Activated CD4-positive, CD25-positive, alpha-beta regulatory T cell treated with anti-CD3 and anti-CD28 coated beads, Interleukin-2, amount 50 U/mL, for 72 hours (primary cell): ENCODE data around the gene HSD17B12.

Experiments
- DNase-seq: peaks from one replicate; pipeline ENCODE4 v3.0.0; 2021

Gene HSD17B12

DNA sequence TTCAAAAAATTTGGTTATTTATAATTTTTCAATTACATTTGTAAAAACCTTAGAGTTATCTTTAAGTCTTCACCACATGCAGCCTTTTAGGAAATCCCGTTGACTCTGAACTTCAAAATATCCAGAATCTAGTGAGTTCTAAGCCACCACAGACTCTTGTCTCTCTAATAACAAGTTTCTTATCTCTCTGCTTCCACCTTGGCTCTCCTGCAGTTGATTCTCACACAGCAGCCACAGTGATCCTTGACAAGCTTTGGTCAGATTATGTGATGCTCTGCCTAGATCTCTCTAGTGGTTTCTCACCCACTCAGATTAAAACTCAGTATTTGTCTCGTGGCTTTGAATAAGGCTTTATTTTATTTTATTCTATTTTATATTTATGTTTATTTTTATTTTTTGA, 8.6 kb downstream of the HSD17B12 start:
- DNase-seq: no peak

DNA sequence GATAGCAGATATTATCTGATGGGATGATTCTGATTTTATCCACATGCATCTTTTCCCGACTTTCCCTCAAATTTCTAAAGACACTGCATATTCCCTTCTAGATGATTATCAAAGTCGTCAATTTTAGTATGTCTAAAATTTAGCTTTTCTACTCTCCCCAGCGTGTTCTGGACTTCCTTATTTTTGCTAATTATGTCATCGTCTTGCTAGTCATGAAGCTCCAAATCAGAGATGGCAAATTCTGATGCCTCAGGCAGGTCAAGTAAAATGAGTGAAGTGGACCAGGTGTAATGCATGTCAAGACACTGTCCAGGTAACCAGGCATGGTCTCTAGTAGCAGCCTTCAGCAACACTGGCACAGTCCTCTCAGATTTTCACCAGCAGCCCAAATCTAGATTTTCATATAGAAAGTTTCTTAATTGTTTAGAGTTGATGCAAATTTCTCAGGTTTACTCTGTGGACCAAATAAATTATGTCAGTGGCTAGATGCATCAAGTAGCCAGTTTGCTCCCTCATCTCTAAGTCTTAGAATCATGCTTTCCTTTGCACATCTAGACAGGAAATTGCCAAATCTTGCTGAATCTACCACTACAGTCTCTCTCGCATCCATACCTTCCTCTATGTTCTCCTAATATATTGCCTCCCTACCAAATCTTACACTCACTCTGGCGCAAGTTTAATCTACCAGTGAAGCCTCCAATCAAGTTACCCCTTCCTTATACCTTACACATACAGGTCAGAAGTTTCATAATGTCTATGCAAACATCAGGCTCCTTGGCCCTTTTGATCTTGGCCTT, 10.6 kb downstream of the HSD17B12 start:
- no peak for DNase-seq

DNA sequence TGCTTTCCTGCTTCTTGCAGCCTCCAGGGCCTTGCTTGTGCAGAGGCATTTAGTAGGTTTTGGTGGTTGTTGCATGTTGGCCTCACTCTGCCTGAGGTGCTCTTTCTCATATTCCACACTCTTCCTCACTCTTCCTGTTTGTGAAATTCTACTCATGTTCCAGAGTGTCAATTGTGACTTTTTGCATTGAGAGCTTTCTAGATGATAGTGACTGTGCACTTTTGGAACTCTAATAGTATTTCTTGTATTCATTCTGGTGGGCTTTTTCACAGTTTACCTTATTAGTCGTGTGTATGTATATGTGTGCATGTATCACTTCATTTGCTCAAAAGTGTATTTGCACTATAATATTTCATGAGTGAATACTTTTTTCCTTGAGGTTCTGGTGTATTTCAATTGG, 11.3 kb downstream of the HSD17B12 start:
- DNase-seq: no peak

DNA sequence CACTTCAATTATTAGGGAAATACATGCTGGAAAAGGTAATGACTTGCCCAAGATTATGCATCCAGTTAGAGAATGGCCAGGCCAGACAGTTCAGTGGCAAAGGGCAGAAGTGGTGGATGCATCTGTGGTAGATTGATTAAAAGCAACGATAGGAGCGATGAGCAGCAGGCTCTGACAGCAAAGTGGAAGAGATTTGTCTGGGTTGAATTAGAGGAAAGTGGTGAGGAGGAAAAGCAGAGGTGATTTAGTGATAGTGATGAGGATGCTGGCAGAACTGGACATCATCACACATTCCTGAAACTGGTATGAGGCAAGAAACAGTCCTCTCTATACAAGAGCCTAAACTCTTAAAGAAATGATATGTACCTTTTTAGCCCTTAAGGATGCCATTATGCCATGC, 12.5 kb downstream of the HSD17B12 start:
- DNase-seq: no peak

DNA sequence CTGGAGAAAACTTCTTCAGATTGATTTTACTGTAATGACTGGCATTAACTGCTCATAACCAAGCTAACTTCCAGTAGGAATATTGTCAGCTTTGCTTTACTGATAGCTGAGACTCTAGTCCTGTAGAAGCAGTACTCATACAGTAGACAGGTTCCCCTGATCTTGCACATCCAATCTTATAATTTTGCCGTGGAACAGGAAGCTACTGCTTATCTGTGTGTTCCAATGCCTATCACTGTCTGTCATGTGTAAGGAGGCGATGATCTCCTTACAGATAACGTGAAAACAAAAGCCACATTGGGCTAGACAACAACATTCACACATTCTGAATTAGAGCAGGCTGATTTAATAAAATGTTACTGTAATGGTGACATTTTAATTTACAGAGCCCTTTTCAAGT, 13.2 kb downstream of the HSD17B12 start:
- DNase-seq: no peak

DNA sequence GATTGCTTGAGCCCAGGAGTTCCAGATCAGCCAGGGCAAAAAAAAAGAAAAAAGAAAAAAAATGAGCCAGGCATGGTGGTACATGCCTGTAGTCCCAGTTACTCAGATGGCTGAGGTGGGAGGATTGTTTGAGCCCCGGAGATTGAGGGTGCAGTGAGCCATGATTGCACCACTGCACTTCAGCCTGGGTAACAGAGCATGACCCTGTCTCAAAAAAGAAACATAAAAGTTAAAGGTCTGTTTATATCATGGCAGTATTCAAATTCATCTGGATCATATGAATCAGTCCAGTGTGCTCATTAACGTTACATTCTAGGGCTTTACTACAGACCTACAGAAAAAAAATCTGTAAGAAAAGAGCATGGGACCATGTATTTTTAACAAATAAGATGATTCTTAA, 13.9 kb downstream of the HSD17B12 start:
- DNase-seq: no peak

DNA sequence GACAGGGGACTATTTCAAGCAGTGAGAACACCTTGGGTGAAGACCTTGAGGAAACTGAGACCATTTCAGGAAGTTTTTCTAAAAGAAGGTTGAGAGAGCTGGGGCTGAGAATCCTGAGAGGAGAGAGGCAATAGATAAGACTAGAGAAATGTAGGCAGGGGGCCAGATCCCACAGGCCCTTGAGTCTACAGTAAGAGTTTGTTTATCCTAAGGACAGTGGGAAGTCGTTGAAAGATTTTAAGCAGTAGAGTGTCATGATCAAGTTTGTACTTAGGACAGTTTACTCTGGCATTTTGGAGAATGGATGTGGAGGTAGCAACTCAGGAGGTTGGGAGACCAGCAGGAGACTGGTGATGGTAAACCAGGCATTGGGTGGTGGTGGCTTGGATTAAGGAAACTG, 17.1 kb downstream of the HSD17B12 start:
- DNase-seq: no peak

DNA sequence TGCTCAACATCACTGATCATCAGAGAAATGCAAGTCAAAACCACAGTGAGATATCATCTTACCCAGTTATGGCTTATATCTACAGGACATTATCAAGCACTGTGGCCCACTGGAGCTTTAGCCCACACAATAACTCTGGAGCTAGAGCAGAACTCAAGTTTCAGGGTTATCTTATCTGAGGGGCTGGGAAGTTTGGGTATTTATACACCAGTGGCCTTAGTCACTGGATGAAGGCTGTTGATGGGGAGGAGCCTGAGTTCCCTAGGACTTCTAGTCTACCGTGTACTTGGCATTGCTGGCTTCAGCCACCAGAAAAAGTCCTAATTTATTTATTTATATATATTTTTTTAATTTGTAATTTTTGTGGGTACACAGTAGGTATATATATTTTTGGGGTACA, 19.3 kb downstream of the HSD17B12 start:
- no peak for DNase-seq

DNA sequence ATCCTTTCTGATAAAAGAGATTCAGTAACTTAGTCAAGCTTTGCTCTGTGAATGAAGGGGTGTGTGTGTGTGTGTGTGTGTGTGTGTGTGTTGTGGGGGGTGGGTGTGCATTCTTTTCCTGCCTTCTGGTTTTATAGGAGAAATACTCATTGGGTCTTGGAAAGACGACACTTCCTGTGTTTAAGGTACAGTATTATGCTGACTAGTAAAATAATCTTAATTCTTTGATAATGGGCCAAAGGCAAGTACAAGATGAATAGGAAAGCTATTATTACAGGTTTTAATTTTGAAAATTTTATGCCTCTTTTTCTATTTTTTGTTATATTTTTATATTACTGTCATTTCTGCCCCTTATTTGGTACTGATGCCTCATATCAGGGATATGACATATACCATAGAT, 26.1 kb downstream of the HSD17B12 start:
- no peak for DNase-seq

DNA sequence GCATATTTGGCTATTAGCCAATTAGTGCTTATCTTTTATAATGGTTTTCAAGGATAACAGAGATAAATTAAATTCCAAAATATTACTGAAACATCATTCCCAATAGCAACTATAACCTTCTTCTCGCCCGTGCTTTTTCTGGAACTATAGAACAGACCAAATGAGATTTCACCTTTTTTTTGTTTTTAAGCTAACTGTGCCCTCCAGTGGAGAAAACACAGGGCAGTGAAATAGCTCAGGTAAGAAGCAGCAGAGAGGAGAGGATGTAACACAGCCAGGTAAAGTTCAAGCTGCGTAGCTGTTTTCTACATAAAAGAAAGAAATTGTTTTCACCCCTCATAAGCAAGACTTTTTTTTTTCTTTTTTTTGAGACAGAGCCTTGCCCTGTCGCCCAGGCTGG, 28.2 kb downstream of the HSD17B12 start:
- DNase-seq: no peak

DNA sequence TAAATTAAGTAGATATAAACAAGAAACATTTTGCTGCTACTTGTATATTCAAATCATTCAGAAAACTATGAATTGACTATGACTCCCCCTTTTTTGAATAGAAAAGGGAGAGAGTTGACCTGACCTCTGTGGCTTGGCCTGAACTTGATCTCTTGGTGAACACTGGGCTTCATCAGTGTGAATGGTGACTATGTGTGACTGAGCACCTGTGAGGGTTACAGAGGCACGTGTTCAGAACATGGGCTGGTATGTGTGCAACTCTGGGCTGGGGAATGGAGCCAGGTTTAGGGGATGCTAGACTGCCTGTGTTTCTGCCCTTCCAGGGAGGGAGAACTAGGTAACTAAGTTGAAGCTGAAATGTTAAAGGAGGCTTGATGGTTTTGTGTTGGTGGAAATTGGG, 29.2 kb downstream of the HSD17B12 start:
- no peak for DNase-seq

DNA sequence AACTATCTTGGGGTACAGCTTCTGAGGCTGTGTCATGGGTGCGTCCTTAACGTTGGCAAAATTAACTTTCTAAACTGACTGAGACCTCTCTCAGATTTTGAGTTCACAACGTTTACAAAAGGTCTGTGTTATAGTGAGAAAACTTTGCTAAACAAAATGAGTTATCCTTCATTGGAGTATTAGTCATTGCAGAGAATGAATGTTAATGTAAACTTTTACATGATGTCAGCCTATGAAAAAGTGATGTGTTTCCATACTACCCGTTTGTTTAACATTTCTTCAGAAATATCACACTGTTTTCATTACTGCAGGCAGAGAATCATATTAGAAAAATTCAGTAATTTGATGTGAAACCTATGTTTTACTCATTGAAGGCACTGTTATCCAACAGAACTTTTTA, 32.1 kb downstream of the HSD17B12 start:
- no peak for DNase-seq

DNA sequence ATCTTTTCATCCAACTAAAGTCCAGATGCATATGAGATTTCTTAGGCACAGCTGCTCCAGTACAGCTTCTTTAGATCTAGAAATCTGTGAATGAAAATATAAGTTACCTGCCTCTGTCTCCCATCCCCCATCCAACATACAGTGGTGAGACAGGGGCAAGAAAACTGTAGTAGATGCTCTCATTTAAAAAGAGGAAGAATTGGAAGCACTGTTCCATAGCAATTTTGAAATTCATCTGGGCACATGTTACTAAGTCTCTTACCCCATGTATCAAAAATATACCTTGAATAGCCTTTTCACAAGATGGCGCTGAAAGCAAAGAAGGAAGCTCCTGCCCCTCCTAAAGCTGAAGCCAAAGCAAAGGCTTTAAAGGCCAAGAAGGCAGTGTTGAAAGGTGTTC, 37.8 kb downstream of the HSD17B12 start:
- no peak for DNase-seq

DNA sequence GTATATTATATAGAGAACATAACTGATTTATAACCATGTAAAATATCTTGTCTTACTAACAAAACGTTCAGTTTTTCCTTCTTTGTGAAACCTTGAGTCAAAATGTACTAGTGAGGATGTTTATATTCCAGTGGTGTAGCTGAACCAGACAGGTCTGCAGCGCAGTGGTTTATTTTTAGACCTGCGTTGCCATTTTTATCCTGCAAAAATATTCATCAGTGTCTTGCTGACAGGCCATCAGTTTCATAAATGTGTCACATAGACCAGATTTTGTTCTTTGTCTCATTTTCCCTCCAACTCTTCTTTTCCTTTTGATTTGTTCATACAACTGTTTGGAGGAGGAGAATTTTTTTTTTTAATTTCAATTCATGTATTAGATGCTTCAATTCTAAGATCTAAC, 43.1 kb downstream of the HSD17B12 start:
- DNase-seq: no peak

DNA sequence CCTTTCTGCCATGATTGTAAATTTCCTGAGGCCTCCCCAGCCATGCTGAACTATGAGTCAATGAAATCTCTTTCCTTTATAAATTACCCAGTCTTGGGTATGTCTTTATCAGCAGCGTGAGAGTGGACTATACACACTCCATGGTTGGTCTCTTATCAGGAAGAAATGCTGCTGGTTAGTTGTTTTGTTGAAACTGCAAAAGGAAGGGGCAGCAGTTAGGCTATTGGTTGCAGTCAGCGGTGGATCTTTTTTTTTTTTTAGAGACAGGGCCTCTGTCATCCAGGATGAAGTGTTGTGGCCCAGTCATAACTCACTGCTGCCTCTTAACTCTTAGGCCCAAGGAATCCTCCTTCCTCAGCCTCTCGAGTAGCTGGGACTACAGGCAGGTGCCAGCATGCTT, 51.7 kb downstream of the HSD17B12 start:
- DNase-seq: no peak

DNA sequence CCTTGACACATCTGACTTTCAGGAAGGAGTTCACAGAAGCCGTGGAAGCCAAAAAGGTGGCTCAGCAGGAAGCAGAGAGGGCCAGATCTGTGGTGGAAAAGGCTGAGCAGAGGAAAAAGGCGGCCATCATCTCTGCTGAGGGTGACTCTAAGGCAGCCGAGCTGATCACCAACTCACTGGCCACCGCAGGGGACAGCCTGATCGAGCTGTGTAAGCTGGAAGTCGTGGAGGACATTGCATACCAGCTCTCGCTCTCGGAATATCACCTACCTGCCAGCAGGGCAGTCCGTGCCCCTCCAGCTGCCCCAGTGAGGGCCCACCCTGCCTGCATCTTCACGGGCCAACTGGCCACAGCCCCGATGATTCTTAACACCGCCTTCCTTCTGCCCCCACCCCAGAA, 53.7 kb downstream of the HSD17B12 start:
- no peak for DNase-seq

DNA sequence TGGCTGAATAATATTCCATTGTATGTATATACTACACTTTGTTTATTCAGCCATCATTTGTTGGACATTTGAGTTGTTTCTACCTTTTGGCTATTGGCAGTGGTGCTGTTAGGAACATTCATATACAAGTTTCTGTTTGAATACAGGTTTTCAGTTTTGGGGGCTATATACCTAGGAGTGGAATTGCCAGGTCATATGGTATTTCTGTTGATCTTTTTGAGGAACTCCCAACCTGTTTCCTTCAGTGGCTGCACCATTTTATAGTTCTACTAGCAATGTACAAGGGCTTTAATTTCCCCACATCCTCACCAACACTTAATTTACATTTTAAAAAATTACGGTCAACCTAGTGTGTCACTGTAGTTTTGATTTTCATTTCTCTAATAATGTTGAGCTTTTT, 54.6 kb downstream of the HSD17B12 start:
- no peak for DNase-seq

DNA sequence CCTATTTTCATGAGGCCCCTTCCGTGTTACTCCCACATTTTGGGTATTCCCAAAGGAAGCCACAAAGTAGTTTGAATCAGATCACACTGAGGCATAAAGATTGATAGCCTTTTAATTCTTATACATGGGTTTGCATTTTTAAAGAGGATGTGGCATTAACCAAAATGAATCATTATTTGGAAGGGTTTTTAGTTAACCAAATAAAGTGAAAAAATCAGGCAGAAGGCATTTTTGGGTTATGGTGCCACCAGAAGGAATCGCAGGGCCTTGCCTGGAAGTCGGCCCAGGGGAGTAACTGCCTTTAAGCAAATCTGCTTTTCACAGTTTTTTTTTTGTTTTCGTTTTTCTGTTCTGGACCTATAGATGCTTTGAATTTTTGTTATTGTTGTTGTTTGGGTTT, 55.4 kb downstream of the HSD17B12 start:
- DNase-seq: no peak

DNA sequence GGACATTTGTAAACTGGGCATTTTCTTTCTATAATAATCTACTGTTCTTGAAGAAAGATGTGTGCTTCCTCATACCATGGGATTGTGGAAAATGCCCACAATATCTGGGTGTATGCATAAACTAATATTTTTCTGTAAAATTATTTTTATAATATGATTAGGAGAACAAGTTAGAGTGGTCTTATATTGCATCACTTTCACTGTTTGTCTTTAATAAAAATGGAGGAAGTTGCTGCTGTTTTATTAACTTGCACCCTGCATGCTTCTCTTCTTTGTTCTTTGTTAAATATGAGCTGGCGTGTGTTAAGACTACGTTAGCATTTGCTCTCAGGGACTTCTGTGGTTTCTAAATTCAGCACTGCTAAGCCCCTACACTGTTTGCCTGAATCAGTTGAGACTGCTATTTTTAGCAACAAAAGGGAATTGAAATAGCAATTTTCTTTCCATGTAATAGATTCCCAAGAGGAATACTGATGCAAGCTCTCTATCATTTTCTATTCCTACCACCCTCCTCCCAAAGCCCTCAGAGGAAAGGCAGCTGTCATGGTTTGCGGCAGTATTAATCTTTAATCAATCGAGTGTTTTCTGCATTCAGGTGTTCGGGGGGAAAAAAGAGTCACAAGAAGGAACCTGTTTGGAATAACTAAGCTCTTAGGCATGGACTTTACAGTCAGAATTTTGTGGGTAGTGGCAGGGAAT, 56.1 kb downstream of the HSD17B12 start:
- no peak for DNase-seq

DNA sequence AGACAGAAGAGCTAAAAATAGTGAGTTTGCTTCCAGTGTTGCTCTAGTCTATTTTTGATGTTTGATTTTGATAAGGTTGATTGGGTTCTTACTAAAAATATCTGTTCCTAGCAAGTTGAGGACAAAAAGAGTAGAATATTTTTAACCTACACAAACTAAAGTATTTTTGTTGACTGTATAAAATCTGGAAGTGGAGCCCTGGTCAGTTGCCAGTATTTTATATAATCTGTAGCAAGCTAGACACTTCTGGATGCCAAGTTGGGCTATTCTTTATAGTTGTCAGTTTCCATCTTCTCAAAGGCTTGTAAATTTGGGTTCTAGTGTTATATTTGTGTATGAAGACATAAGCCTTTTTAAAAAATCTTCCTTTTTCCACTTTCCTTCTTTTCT, 56.7 kb downstream of the HSD17B12 start:
- no peak for DNase-seq

DNA sequence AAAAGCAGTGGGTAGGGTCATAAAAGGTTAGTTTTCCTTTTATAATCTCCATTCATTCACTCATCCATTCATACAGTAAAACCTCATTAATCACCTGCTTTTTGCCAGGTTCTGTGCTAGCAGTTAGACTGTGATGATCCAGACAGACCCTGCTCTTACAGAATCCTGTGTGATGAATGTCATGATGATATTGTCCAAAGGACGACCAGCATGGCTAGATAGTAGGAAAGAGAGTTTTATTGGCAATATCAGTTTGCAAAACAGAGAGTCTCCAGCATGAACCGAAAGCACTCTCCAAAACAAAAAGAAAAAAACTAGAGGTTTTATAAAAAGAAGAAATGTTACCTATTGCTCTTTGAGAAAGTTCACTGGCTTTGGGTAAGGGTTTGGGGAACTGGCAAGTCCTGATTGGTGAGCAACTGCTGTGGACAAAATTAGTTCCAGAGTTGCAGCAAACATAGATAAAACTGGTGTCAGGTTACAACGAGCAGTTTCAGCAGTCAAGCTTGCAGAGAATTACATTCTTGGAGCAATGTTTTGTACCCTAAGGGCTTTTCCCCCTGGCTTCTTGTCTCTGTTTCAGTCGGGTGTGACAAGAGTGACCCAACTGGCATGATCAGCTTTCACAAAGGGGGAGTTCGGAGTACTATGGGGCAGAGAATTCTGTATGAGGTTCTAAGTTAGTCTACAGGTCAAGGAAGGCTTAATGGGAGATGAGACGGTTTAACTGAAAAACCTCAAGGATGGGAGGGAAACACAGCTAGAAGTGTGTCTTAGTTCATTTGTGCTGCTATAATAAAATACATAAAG, 58.3 kb downstream of the HSD17B12 start:
- no peak for DNase-seq

DNA sequence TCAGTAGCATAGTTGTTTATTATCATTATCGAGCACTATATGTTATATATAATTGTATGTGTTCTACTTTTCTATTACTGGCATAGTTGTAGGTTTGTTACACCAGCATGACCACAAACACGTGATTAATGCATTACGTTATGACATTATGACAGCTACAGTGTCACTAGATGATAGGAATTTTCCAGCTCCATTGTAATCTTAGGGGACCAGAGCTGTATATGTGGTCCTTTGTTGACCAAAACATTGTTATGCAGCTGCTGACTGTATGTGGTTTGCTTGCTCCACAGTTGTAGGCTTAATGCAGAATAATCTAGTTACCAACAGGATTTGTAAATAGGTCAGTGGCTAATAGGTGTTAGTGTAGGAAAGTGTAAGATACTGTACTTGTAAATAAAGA, 66.1 kb downstream of the HSD17B12 start:
- no peak for DNase-seq

DNA sequence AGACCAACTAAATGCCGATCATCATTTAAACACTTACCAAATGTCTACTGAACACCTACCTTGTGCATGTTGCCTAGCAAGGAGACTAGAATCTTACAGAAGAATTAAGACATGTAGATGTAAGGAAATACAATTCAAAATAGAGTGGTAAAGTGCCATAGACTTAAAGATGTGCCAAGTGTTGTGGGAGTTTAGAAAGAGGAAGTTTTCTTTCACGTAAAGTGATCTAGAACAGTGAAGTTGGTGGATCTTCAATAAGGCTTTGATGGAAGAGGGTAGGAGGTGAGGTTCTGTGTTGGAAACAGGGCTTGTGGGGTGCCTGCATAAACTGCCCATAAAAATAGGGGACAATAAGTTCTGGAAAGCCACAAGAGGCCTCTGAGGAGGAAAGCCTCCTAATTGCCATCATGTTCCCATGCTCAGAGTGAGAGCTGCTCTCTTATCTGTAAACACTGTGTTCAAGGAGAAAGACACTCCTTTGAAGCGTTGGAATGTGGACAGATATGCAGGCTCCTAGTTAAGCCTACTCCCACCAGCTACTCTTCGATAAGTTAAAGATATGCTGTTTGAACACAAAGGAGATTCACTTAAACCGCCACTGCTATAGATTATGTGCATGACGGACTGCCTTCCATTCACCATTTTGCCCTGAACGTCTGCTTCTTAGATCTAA, 66.7 kb downstream of the HSD17B12 start:
- no peak for DNase-seq
